Thoracic aorta (tissue), 2 donors: ENCODE measurements around the gene ADAMTSL3. TPM values are rescaled to one million over a fixed set of nuclear protein-coding genes. Genes with fewer than 3 reads are reported as not detected.

Source experiments
- ATAC-seq: fragments of 150-250 bp; one replicate; pipeline ENCODE4 v1.8.0; 2017; ENCODE audit warnings: low read depth; ENCODE audit not compliant: insufficient number of reproducible peaks, low FRiP score
- DNase-seq: peaks from one replicate; pipeline ENCODE4 v3.0.0-alpha.2; 2020; ENCODE audit warnings: low spot score
- H3K27ac ChIP-seq, 2 donors: fragments of 200-600 bp; sonication (generic); 1 replicate in 1 of 2; 2 replicates in 1 of 2; pipeline ENCODE4 v1.5.1; 2016; ENCODE audit warnings: mild to moderate bottlenecking in 2 of 2, moderate library complexity in 2 of 2
- H3K27me3 ChIP-seq: fragments of 200-600 bp; sonication (generic); replicated peaks from 2 replicates; pipeline ENCODE4 v1.6.0; 2016; ENCODE audit warnings: mild to moderate bottlenecking; ENCODE audit not compliant: insufficient read depth
- H3K36me3 ChIP-seq: fragments of 200-600 bp; sonication (generic); one replicate; pipeline ENCODE4 v1.5.1; 2016
- H3K4me1 ChIP-seq, 2 donors: fragments of 200-600 bp; sonication (generic); 1 replicate in 1 of 2; 2 replicates in 1 of 2; pipeline versions ENCODE4 v1.5.1 to v1.6.0; 2016; ENCODE audit warnings: low read depth in 2 of 2, mild to moderate bottlenecking in 1 of 2; ENCODE audit not compliant: control insufficient read depth in 1 of 2
- H3K4me3 ChIP-seq: fragments of 200-600 bp; sonication (generic); 2 replicates; pipeline ENCODE4 v1.5.1; 2016; ENCODE audit warnings: mild to moderate bottlenecking
- H3K9me3 ChIP-seq: fragments of 200-600 bp; sonication (generic); 2 replicates; pipeline ENCODE4 v1.5.1; 2016
- CTCF ChIP-seq: fragments of 200-600 bp; sonication (generic); IDR thresholded peaks from one replicate; pipeline ENCODE4 v1.5.1; 2019; ENCODE audit warnings: antibody characterized with exemption
- total RNA-seq, 2 donors: library from RNA; depleted of rRNA; stranded (reverse); fragments of >200 nt; gene quantifications; one replicate each; pipeline versions ENCODE4 v1.1.0 to v1.2.3, GENCODE V29; 2016

The ADAMTSL3 gene
- total RNA-seq, 2 donors from 2014 or later = 41.4 to 45.4 TPM

GRCh38 chr15:83904107-83905040, 250.5 kb downstream of the ADAMTSL3 start:
- Histone ChIP-seq H3K36me3 (peaks cover 8% of the 10 kb centered on the region), H3K9me3 (no peaks in the 10 kb centered on the region), H3K4me1 (peaks cover 7 to 14% of the 10 kb centered on the region in 2 donors), H3K27ac (peak overlapping the region in 1 of 2 donors; percentile 49), H3K4me3 (no peak overlapping the region), H3K27me3 (no peaks in the 10 kb centered on the region)
- no peak for ATAC-seq
- TF ChIP-seq CTCF = no peak
- no peak for DNase-seq

GRCh38 chr15:83905556-83906273, 251.8 kb downstream of the ADAMTSL3 start:
- peaks cover 7 to 14% of the 10 kb centered on the region in 2 donors for H3K4me1 ChIP-seq
- peaks cover 6% of the 10 kb centered on the region for H3K36me3 ChIP-seq
- H3K9me3 ChIP-seq = no peaks in the 10 kb centered on the region
- no peak for ATAC-seq
- H3K4me3 ChIP-seq = no peak overlapping the region
- H3K27ac ChIP-seq = no peak overlapping the region
- no peaks in the 10 kb centered on the region for H3K27me3 ChIP-seq
- DNase-seq = no peak
- TF ChIP-seq CTCF = no peak

- Histone ChIP-seq H3K9me3 (no peaks in the 10 kb centered on the region), H3K27me3 (no peaks in the 10 kb centered on the region), H3K27ac (no peak overlapping the region), H3K36me3 (peaks cover 11% of the 10 kb centered on the region), H3K4me3 (no peak overlapping the region), H3K4me1 (no peaks in the 10 kb centered on the region)
- no peak for DNase-seq
- no peak for TF ChIP-seq CTCF
- no peak for ATAC-seq
Observed at GRCh38 chr15:83911345-83911744, 257.4 kb downstream of the ADAMTSL3 start.

GRCh38 chr15:83912343-83912742, 258.4 kb downstream of the ADAMTSL3 start:
- no peaks in the 10 kb centered on the region for H3K27me3 ChIP-seq
- H3K36me3 ChIP-seq = peaks cover 11% of the 10 kb centered on the region
- DNase-seq = no peak
- TF ChIP-seq CTCF = no peak
- no peak overlapping the region for H3K4me3 ChIP-seq
- no peak overlapping the region for H3K27ac ChIP-seq
- no peaks in the 10 kb centered on the region for H3K4me1 ChIP-seq
- ATAC-seq = no peak
- no peaks in the 10 kb centered on the region for H3K9me3 ChIP-seq

DNA sequence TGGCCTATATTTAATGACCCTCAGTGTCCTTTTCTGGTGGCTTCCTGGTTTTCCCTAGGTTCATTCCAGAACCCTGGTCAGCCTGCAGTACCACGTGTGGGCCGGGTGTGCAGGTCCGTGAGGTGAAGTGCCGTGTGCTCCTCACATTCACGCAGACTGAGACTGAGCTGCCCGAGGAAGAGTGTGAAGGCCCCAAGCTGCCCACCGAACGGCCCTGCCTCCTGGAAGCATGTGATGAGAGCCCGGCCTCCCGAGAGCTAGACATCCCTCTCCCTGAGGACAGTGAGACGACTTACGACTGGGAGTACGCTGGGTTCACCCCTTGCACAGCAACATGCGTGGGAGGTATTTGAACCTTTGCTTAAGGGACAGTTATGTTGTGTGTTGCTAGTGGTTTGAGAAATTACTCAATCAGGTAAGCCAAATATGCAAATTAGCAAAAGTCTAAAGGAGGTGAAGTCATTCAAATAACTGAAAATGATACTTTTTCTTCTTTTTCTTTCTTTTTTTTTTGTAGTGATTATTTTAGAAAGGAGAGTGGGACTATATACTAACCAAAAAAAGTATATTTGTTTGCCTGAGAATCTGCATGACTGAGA, 259.2 kb downstream of the ADAMTSL3 start:
- no peak overlapping the region for H3K27ac ChIP-seq
- ATAC-seq (no peak), DNase-seq (no peak)
- H3K27me3 ChIP-seq = no peaks in the 10 kb centered on the region
- H3K4me1 ChIP-seq = no peaks in the 10 kb centered on the region
- no peaks in the 10 kb centered on the region for H3K9me3 ChIP-seq
- TF ChIP-seq CTCF = no peak
- peaks cover 11% of the 10 kb centered on the region for H3K36me3 ChIP-seq
- H3K4me3 ChIP-seq = no peak overlapping the region
